Medulla oblongata (tissue), 1 donor: Measurements from ENCODE around the gene COPG1.
"Not testable (repeated sequence)": the region's sequence is repeated elsewhere in the genome, so short reads cannot be mapped to it uniquely, and the experiment has no call there.

Experiments used
- DNase-seq: peaks from one replicate; pipeline ENCODE4 v3.0.0-alpha.2; 2015; ENCODE audit errors: extremely low spot score

Gene COPG1

GRCh38 chr3:129245141-129245540, 4.3 kb upstream of the COPG1 start:
- no peak for DNase-seq

- DNase-seq = peak; percentile 90
Measured at GRCh38 chr3:129245641-129246306, 3.6 kb upstream of the COPG1 start.

GRCh38 chr3:129246636-129247035, 2.8 kb upstream of the COPG1 start:
- no peak for DNase-seq

GRCh38 chr3:129248286-129248979, 973 bp upstream of the COPG1 start:
- DNase-seq = no peak

GRCh38 chr3:129252748-129253147, 3.3 kb downstream of the COPG1 start:
- no peak for DNase-seq

GRCh38 chr3:129254536-129255230, 5.3 kb downstream of the COPG1 start:
- no peak for DNase-seq

- DNase-seq = no peak
Measured at GRCh38 chr3:129256270-129256669, 6.9 kb downstream of the COPG1 start.

GRCh38 chr3:129257609-129258008, 8.2 kb downstream of the COPG1 start:
- no peak for DNase-seq

GRCh38 chr3:129259612-129260477, 10.4 kb downstream of the COPG1 start:
- no peak for DNase-seq

- no peak for DNase-seq
Measured at GRCh38 chr3:129260606-129261005, 11.2 kb downstream of the COPG1 start.

- no peak for DNase-seq
Measured at GRCh38 chr3:129261894-129262293, 12.5 kb downstream of the COPG1 start.

GRCh38 chr3:129263161-129263910, 13.9 kb downstream of the COPG1 start:
- no peak for DNase-seq

- not testable (repeated sequence) for DNase-seq
Measured at GRCh38 chr3:129264994-129265393, 15.6 kb downstream of the COPG1 start.

GRCh38 chr3:129266651-129267050, 17.2 kb downstream of the COPG1 start:
- no peak for DNase-seq

- DNase-seq = no peak
Measured at GRCh38 chr3:129268396-129268795, 19.0 kb downstream of the COPG1 start.

- DNase-seq = no peak
Measured at GRCh38 chr3:129271674-129272073, 22.3 kb downstream of the COPG1 start.

GRCh38 chr3:129276385-129276784, 27.0 kb downstream of the COPG1 start:
- DNase-seq = no peak

GRCh38 chr3:129277829-129278271, 28.4 kb downstream of the COPG1 start:
- no peak for DNase-seq

GRCh38 chr3:129278439-129278965, 29.1 kb downstream of the COPG1 start, which contains the start of gene HMCES:
Gene HMCES (plus strand): TSS chr3:129278870. CDS start chr3:129279733, 863 bp downstream.
- peak; percentile 95 for DNase-seq
